Femur (tissue), 1 donor: Measurements from ENCODE around the gene KXD1.
A peak's percentile ranks its signal among the peaks of the same experiment; 100 is the strongest.
"Not testable (repeated sequence)": the region's sequence is repeated elsewhere in the genome, so short reads cannot be mapped to it uniquely, and the experiment has no call there.

Source experiments
- DNase-seq: peaks from one replicate; pipeline ENCODE4 v3.0.0-alpha.2; 2017

The KXD1 gene, protein sequence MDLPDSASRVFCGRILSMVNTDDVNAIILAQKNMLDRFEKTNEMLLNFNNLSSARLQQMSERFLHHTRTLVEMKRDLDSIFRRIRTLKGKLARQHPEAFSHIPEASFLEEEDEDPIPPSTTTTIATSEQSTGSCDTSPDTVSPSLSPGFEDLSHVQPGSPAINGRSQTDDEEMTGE

DNA sequence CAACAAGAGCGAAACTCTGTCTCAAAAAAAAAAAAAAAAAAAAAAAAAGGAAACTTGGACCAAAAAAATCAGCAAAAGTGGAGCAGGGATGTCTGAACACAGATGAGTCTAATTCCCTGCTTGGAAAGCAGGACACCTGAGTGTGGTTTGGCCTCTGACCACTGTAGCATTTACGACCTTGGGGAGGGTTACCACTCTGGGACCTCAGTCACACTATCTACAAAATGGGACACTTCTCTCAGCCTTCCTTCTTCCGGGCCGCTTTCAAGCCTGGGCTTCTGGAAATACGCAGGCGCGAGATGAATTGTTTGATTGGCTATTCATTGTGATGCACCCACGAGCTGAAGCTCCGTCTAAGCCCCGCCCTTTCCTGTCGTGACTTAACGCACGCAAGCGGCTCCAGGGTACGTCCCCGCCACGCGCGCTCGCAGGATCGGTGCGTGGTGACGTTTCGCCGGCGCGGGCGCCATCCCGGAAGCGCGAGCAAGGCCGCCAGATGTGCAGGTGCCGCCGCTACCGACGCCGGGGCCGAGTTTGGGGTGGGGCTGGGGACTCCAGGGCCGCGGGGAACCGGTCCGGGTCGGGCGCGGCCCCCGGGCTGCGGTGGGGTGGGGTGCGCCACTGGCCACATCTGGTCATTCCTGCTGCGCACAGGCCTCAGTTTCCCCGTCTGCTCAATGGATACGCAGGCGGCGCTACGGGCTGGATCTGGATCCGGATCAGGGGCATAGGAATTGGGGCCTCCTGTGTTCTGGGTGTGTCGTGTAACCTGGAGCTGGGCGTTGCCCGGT lies at the start of gene KXD1:
TSS of gene KXD1 (plus strand) at position 460 of the 791 bp plus-strand sequence. CDS start 4,187 bp downstream, outside the sequence.
- peak; percentile 98 for DNase-seq

- no peak for DNase-seq
Measured at GRCh38 chr19:18508585-18508984, 49.1 kb upstream of the KXD1 start.

DNA sequence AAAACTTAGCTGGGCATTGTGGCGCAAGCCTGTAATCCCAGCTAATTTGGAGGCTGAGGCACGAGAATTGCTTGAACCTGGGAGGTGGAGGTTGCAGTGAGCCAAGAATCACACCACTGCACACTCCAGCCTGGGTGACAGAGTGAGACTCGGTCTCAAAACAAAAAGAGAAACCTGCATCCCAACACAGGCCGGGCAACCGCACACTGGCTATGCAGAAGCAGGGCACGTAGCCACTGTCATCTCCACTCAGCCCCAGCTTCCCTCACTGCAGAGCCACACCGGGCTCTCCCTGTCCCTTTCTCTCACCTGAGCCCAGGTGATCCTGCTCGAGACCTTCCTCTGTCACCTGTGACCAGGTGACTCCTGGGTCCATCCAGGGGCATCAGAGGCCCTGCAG lies 47.5 kb upstream of the KXD1 start:
- DNase-seq: no peak

- no peak for DNase-seq
Measured at GRCh38 chr19:18513868-18514267, 43.8 kb upstream of the KXD1 start.

- DNase-seq: peak; percentile 67
Measured at GRCh38 chr19:18514800-18515682, 42.6 kb upstream of the KXD1 start.

- DNase-seq: no peak
Measured at GRCh38 chr19:18515959-18516358, 41.7 kb upstream of the KXD1 start.

DNA sequence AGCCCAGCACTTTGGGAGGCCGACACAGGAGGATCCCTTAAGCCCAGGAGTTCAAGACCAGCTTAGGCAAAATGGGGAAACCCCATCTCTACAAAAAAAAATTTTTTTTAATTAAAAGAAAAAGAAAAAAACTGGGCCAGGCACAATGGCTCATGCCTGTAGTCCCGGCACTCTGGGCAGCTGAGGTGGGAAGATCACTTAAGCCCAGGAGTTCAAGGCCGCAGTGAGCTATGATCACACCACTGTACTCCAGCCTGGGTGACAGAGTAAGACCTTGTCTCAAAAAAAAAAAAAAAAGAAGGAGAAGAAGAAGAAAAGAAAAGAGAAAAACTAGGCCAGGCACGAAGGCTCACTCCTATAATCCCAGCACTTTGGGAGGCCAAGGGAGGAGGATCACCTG lies 40.1 kb upstream of the KXD1 start:
- DNase-seq: no peak

DNA sequence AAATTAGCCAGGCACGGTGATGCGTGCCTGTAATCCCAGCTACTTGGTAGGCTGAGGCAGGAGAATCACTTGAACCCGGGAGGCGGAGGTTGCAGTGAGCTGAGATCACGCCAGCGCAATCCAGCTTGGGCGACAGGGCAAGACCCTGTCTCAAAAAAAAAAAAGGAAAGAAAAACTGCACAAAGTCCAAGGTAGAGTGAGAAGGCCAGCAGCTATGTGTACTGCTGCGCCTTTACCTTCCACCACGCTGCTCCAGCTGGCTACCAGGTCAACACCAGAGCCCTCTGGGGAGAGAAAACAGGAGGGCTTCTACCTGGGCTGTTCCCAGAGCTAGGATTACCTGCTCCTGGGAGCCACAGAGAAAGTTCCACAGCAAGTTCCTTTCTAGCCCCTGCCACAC lies 39.0 kb upstream of the KXD1 start:
- no peak for DNase-seq

GRCh38 chr19:18519962-18520847 lies 37.5 kb upstream of the KXD1 start:
- peak; percentile 83 for DNase-seq

DNA sequence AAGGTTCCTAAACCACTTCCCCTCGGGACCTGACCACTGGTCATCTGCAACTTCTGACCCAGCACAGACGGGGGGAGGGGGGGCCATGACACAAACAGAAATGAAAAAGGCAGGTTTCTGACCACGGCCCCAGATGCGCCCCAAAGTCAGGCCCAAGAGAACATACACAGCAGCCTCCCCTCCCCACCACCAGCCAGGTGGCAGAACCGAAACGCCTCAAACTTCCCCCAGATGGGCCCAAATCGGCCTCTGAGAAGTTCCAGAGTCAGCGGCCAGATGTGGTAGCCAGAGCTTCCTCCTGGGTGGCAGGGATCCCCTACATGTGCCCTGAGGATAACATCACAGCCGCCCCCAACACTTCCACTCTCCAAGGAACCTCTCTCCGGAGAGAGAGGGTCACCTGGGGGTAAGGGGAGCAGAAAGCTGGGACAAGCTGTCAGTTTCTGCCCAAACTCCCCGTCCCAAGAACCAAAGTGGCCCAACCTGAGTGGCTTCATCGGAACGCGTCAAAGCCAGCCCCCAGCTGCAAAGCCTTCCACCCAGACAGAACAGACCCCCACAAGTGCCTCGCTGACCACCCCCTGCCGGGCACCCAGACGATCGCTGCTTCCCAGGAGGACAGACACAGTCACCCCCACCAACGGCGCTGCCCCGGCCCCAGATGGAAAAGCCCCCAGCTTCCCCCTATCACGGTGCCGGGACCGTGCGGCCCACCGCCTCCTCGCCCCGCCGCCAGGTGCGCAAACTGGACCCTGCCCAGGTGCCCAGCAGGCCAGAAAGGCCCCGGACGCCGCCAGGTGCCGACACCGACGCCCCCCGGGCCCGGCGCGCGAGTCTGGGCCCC lies 36.6 kb upstream of the KXD1 start:
- DNase-seq: peak; percentile 62

GRCh38 chr19:18521692-18522123 lies 36.0 kb upstream of the KXD1 start, which contains the start of gene ELL:
Gene ELL (minus strand): TSS chr19:18522070. CDS start chr19:18522055, 15 bp downstream.
- no peak for DNase-seq

DNA sequence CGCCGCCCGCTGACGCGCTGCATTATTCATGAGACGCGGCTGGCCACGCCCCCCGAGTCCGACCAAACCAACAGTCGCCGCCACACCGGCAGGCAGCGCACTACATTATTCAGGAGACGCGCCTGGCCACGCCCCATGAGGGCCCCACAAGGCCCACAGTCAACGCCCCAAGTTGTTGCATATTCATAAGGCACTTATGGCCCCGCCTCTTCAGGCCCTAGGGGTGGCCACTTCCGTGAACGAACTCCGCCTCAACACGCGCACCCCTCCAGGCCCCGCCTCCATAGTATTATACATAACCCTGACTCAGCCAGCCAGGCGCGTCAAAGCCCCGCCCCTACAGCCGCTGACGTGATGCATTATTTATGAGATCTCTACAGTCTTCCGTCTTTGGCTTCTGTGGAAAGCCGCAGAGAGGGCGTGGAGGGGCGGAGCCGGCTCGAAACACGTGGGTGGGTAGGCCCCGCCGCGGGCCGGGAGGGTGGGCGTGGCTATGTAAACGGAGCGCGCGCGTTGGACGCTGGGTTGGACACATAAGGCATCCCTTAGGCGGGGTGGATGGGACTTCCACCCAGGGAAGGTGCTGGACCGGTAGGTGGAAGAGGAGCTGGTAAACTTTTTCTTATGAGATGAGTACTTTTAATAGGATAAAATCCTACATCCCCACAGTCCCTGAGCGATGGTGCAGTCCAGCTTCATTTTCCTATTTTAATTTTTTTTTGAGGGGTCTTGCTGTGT lies 35.4 kb upstream of the KXD1 start:
- DNase-seq: peak; percentile 100

DNA sequence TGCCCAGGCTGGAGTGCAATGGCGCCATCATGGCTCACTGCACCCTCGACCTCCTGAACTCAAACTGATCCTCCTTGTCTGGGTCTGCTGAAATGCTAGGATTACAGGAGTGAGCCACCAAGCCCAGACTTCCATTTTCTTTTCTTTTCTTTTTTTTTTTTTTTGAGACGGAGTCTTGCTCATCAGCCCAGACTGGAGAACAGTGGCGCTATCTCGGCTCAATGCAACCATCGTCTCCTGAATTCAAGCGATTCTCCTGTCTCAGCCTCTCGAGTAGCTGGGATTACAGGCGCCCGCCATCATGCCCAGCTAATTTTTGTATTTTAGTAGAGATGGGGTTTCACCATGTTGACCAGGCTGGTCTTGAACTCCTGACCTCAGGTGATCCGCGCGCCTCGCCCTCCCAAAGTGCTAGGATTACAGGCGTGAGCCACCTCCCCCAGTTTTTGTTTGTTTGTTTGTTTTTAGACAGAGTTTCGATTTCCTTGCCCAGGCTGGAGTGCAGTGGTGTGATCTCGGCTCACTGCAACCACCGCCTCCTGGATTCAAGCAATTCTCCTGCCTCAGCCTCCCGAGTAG lies 34.7 kb upstream of the KXD1 start:
- not testable (repeated sequence) for DNase-seq

DNA sequence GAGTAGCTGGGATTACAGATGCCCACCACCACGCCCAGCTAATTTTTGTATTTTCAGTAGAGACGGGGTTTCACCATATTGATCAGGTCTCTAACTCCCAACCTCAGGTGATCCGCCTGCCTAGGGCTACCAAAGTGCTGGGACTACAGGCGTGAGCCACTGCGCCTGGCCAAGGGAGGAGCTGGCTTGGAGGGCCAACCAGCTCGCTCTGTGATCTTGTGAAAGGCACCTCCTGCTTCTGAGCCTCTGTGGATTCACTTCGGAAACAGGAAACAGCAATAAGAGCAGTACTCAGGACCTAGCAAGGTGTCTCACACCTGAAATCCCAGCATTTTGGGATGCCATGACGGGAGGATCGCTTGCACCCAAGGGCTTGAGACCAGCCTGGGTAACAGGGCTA lies 33.8 kb upstream of the KXD1 start:
- DNase-seq: no peak

GRCh38 chr19:18526316-18526715 lies 31.4 kb upstream of the KXD1 start:
- no peak for DNase-seq

- DNase-seq: no peak
Measured at GRCh38 chr19:18529782-18530181, 27.9 kb upstream of the KXD1 start.

DNA sequence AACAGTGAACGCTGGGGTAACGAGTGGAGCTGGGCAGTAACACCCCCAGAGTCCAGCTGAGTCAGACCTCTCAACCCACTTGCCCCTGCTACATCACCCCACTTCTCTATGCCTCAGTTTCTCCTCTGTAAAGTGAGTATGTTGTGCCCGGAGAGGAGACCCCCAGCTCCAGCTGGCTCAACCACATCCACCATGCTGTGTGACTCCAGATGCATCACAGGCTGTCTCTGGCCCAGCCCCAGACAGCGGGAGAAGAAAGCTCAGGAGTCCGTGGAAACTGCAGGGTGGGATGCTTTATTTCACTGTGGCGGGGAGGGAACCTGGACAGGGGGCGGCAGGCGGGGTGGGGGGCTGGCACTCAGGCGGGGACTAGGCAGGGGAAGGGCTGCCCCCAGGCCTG lies 26.2 kb upstream of the KXD1 start:
- no peak for DNase-seq

DNA sequence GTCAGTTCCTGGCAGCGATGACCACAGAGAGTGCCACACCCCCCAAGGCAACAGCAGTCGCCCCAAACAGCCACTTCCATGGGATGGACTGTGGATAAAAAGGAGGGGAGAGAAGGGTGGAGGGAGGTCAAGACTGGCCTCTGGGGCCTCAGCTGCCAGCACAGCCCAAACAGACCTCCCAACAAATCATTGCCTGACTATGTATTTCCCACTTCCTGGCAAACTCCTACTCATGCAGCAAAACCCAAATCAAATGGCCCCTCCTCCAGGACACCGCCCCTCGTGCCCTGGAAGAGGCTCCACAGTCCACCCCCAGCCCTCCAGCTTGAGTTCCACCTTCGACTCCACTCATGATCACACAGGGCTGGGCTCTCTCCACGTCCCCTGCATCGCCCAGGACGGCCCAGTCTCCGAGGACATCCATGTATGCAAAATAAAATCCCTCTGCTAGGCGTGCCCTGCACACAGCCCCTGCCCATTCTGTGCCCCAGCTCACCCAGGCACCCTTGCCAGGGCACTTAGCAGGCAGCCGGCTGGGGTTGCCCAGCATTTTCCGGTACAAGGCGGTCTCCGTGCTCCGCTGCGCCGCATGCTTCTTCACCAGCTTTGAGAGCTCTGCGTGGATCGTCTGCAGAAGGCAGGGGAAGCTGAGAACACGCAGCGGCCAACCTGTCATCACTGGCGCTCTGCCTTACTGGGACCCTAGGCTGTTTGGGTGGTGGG lies 25.3 kb upstream of the KXD1 start:
- no peak for DNase-seq

GRCh38 chr19:18533058-18533457 lies 24.6 kb upstream of the KXD1 start:
- no peak for DNase-seq

- DNase-seq: no peak
Measured at GRCh38 chr19:18536475-18536874, 21.2 kb upstream of the KXD1 start.
